H9 (cell line): ENCODE results near the gene CLN5. TPM values are rescaled to one million over a fixed set of nuclear protein-coding genes. Genes with fewer than 3 reads are reported as not detected.
"Not testable (repeated sequence)": the region's sequence is repeated elsewhere in the genome, so short reads cannot be mapped to it uniquely, and the experiment has no call there.

Experiments
- DNase-seq: peaks from one replicate; pipeline ENCODE4 v3.0.0-alpha.2; 2017
- H2AFZ ChIP-seq: one replicate; pipeline ENCODE4 v1.6.1; 2013; ENCODE audit warnings: mild to moderate bottlenecking, low read length, control low read depth, moderate library complexity
- H2AK5ac ChIP-seq: 2 replicates; pipeline ENCODE4 v1.6.1; 2013; ENCODE audit warnings: low read length, control low read depth, mixed read lengths; ENCODE audit not compliant: insufficient read length
- H2BK120ac ChIP-seq: one replicate; pipeline ENCODE4 v1.6.1; 2013; ENCODE audit warnings: low read depth, mild to moderate bottlenecking, low read length, control low read depth, inconsistent platforms; ENCODE audit not compliant: poor library complexity, severe bottlenecking
- H2BK12ac ChIP-seq: 2 replicates; pipeline ENCODE4 v1.6.1; 2013; ENCODE audit warnings: low read length, control low read depth, mixed read lengths, low read depth; ENCODE audit not compliant: insufficient read length
- H2BK15ac ChIP-seq: 2 replicates; pipeline ENCODE4 v1.6.1; 2013; ENCODE audit warnings: low read depth, low read length, control low read depth
- H2BK20ac ChIP-seq: one replicate; pipeline ENCODE4 v1.6.1; 2013; ENCODE audit warnings: low read depth, mild to moderate bottlenecking, low read length, control low read depth, inconsistent platforms; ENCODE audit not compliant: poor library complexity, severe bottlenecking
- H2BK5ac ChIP-seq: 2 replicates; pipeline ENCODE4 v1.6.1; 2013; ENCODE audit warnings: low read length, control low read depth, mixed read lengths; ENCODE audit not compliant: insufficient read length
- H3K14ac ChIP-seq: 2 replicates; pipeline ENCODE4 v1.6.1; 2013; ENCODE audit warnings: low read length, control low read depth; ENCODE audit not compliant: insufficient read depth
- H3K18ac ChIP-seq: 2 replicates; pipeline ENCODE4 v1.6.1; 2013; ENCODE audit warnings: low read depth, mild to moderate bottlenecking, mixed read lengths, low read length, control low read depth; ENCODE audit not compliant: insufficient read length
- H3K23ac ChIP-seq: 2 replicates; pipeline ENCODE4 v1.6.1; 2013; ENCODE audit warnings: low read length, control low read depth, mixed read lengths, low read depth; ENCODE audit not compliant: insufficient read length
- H3K23me2 ChIP-seq: 2 replicates; pipeline ENCODE4 v1.6.1; 2013; ENCODE audit warnings: low read depth, mild to moderate bottlenecking, mixed read lengths, low read length, control low read depth; ENCODE audit not compliant: insufficient read length, poor library complexity, severe bottlenecking
- H3K27ac ChIP-seq: 2 replicates; pipeline ENCODE4 v1.5.1; 2013; ENCODE audit warnings: low read length, control low read depth, mixed read lengths, low read depth; ENCODE audit not compliant: insufficient read length
- H3K27me3 ChIP-seq: 2 replicates; pipeline ENCODE4 v1.6.1; 2013; ENCODE audit warnings: low read length, control low read depth, inconsistent platforms; ENCODE audit not compliant: insufficient read depth
- H3K4ac ChIP-seq: 2 replicates; pipeline ENCODE4 v1.6.1; 2013; ENCODE audit warnings: low read depth, mild to moderate bottlenecking, control low read depth, inconsistent platforms, low read length, moderate library complexity
- H3K4me1 ChIP-seq: 2 replicates; pipeline ENCODE4 v1.6.1; 2013; ENCODE audit warnings: low read length, control low read depth, inconsistent platforms; ENCODE audit not compliant: insufficient read depth
- H3K4me2 ChIP-seq: 2 replicates; pipeline ENCODE4 v1.6.1; 2013; ENCODE audit warnings: low read length, control low read depth, mixed read lengths; ENCODE audit not compliant: insufficient read length, insufficient read depth
- H3K56ac ChIP-seq: 2 replicates; pipeline ENCODE4 v1.6.1; 2013; ENCODE audit warnings: low read depth, mild to moderate bottlenecking, mixed read lengths, low read length, control low read depth; ENCODE audit not compliant: insufficient read length
- H3K79me1 ChIP-seq: 2 replicates; pipeline ENCODE4 v1.6.1; 2013; ENCODE audit warnings: low read depth, mild to moderate bottlenecking, moderate library complexity, low read length, control low read depth, inconsistent platforms; ENCODE audit not compliant: insufficient read depth, poor library complexity, severe bottlenecking
- H3K79me2 ChIP-seq: 2 replicates; pipeline ENCODE4 v1.6.1; 2013; ENCODE audit warnings: low read length, control low read depth, inconsistent platforms; ENCODE audit not compliant: insufficient read depth
- H3K9ac ChIP-seq: 2 replicates; pipeline ENCODE4 v1.6.1; 2013; ENCODE audit warnings: low read length, control low read depth, mixed read lengths; ENCODE audit not compliant: insufficient read length; ENCODE audit errors: extremely low read depth
- H3K9me3 ChIP-seq: one replicate; pipeline ENCODE4 v1.6.1; 2013; ENCODE audit warnings: low read depth, low read length, inconsistent platforms; ENCODE audit not compliant: control insufficient read depth
- H3T11ph ChIP-seq: one replicate; pipeline ENCODE4 v1.6.1; 2013; ENCODE audit warnings: mild to moderate bottlenecking, low read length, control low read depth, inconsistent platforms
- H4K20me1 ChIP-seq: one replicate; pipeline ENCODE4 v1.6.1; 2013; ENCODE audit not compliant: control insufficient read depth, insufficient read length, insufficient read depth
- H4K5ac ChIP-seq: 2 replicates; pipeline ENCODE4 v1.6.1; 2013; ENCODE audit warnings: low read depth, mild to moderate bottlenecking, mixed read lengths, low read length, control low read depth; ENCODE audit not compliant: insufficient read length
- H4K8ac ChIP-seq: replicated peaks from 2 replicates; pipeline ENCODE4 v1.6.1; 2013; ENCODE audit warnings: low read length, control low read depth, mixed read lengths, low read depth; ENCODE audit not compliant: insufficient read length
- H4K91ac ChIP-seq: 2 replicates; pipeline ENCODE4 v1.6.1; 2013; ENCODE audit warnings: low read depth, mild to moderate bottlenecking, moderate library complexity, mixed read lengths, low read length, control low read depth; ENCODE audit not compliant: insufficient read length
- H3K27ac Mint-ChIP-seq, 3 experiments: 2 replicates in 2 of 3; 3 replicates in 1 of 3; pipeline ENCODE4 v1.8.0; 2020 to 2021; ENCODE audit warnings: mixed read lengths in 3 of 3, mild to moderate bottlenecking in 1 of 3, moderate library complexity in 1 of 3
- H3K27me3 Mint-ChIP-seq: 2 replicates; pipeline ENCODE4 v1.8.0; 2021; ENCODE audit warnings: low read depth, mild to moderate bottlenecking, moderate library complexity, mixed read lengths
- H3K36me3 Mint-ChIP-seq, 3 experiments: 2 replicates in 2 of 3; 3 replicates in 1 of 3; pipeline ENCODE4 v1.8.0; 2020 to 2021; ENCODE audit warnings: low read depth in 3 of 3, mixed read lengths in 3 of 3; ENCODE audit not compliant: insufficient read depth in 1 of 3
- H3K4me1 Mint-ChIP-seq, 2 experiments: 2 replicates each; pipeline ENCODE4 v1.8.0; 2020; ENCODE audit warnings: mixed read lengths in 2 of 2
- H3K4me3 Mint-ChIP-seq, 2 experiments: 2 replicates in 1 of 2; 3 replicates in 1 of 2; pipeline ENCODE4 v1.8.0; 2020 to 2021; ENCODE audit warnings: mild to moderate bottlenecking in 2 of 2, mixed read lengths in 2 of 2, moderate library complexity in 1 of 2
- H3K9me3 Mint-ChIP-seq, 2 experiments: 2 replicates in 1 of 2; 3 replicates in 1 of 2; pipeline ENCODE4 v1.8.0; 2020; ENCODE audit warnings: mild to moderate bottlenecking in 2 of 2, mixed read lengths in 2 of 2, moderate library complexity in 1 of 2
- CTCF ChIP-seq: fragments of 200-600 bp; sonication (generic); conservative IDR thresholded peaks from 3 replicates; pipeline ENCODE4 v1.8.0; 2021; ENCODE audit warnings: antibody characterized with exemption, mild to moderate bottlenecking
- WGBS: extraction: QIAGEN DNeasy Blood & Tissue Kit; methylation state at CpG from one replicate; pipeline ENCODE4 v1.1.7; 2013; ENCODE audit warnings: missing lambda C conversion rate, low lambda C conversion rate, mixed read lengths; ENCODE audit not compliant: insufficient read length; ENCODE audit errors: extremely low coverage; 5-methylcytosine and 5-hydroxymethylcytosine counted together
- total RNA-seq: library from RNA; stranded (reverse); gene quantifications from 2 replicates; pipeline ENCODE4 v1.2.1, GENCODE V29; 2021

The CLN5 gene
- total RNA-seq, 1 experiment from 2014 or later: 8.3 TPM

DNA sequence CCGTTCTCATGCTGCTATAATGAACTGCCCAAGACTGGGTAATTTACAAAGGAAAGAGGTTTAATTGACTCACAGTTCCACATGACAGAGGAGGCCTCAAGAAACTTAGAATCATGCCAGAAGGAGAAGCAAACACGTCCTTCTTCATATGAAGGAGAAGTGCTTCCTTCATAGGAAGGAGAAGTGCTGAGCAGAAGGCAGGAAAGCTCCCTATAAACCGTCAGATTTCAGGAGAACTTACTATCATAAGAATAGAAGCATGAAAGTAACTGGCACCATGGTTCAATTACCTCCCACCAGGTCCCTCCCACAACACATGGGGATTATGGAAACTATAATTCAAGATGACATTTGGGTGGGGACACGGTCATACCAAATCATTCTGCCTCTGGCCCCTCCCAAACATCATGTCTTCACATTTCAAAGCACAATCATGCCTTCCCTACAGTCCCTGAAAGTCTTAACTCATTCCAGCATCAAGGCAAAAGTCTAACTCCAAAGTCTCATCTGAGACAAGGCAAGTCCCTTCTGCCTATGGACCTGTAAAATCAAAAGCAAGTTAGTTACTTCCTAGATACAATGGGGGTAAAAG, 32.9 kb upstream of the CLN5 start:
- no peak for DNase-seq
- Histone ChIP-seq H3K27me3 (no peaks in the 10 kb centered on the region), H4K8ac (no peak overlapping the region), H2BK120ac (no peak overlapping the region), H3K18ac (no peak overlapping the region), H3K79me1 (no peaks in the 10 kb centered on the region), H3K23me2 (no peaks in the 10 kb centered on the region), H3K9me3 (peaks cover 9% of the 10 kb centered on the region), H4K20me1 (no peaks in the 10 kb centered on the region), H3K4me2 (no peak overlapping the region), H2BK5ac (no peak overlapping the region), H2AK5ac (no peak overlapping the region), H3K79me2 (no peaks in the 10 kb centered on the region), H3K23ac (no peak overlapping the region), H3K4ac (no peak overlapping the region), H3K56ac (no peak overlapping the region), H2AFZ (no peak overlapping the region), H2BK12ac (no peak overlapping the region), H3T11ph (no peak overlapping the region), H3K14ac (no peak overlapping the region), H4K5ac (no peak overlapping the region), H4K91ac (no peak overlapping the region), H2BK20ac (no peak overlapping the region), H3K27ac (no peak overlapping the region), H2BK15ac (no peak overlapping the region), H3K4me1 (no peaks in the 10 kb centered on the region), H3K9ac (no peak overlapping the region)
- Mint-ChIP-seq H3K27me3 (peaks cover 2% of the 10 kb centered on the region), H3K4me3 (no peak overlapping the region), H3K36me3 (peaks cover 4 to 30% (median 10%) of the 10 kb centered on the region in 3 experiments; a peak in 6 of 7 replicates), H3K27ac (no peak overlapping the region), H3K9me3 (peaks cover 37% of the 10 kb centered on the region in 2 experiments), H3K4me1 (no peaks in the 10 kb centered on the region)
- no CpG with 5 or more reads among the region's 4 CpGs for WGBS
- TF ChIP-seq CTCF: no peak

GRCh38 chr13:76959734-76960133, 32.1 kb upstream of the CLN5 start:
- not testable (repeated sequence) for H3K14ac ChIP-seq, H2BK20ac ChIP-seq
- peaks cover 37% of the 10 kb centered on the region in 2 experiments for H3K9me3 Mint-ChIP-seq

More at GRCh38 chr13:76959734-76960133, 32.1 kb upstream of the CLN5 start:
- not testable (repeated sequence) for H3K4me1 Mint-ChIP-seq, H2BK15ac ChIP-seq, H2AFZ ChIP-seq, H3K4me3 Mint-ChIP-seq, H3K18ac ChIP-seq, H4K5ac ChIP-seq, H3K23me2 ChIP-seq, H3K79me1 ChIP-seq, DNase-seq, H3K79me2 ChIP-seq, H3K27ac ChIP-seq, H3K56ac ChIP-seq, H3K23ac ChIP-seq, H3K27me3 Mint-ChIP-seq, H3T11ph ChIP-seq, H3K4ac ChIP-seq, H2BK120ac ChIP-seq, H2BK5ac ChIP-seq, H2BK12ac ChIP-seq, H3K9me3 ChIP-seq, H3K4me1 ChIP-seq, H2AK5ac ChIP-seq, H3K4me2 ChIP-seq, H3K27ac Mint-ChIP-seq, H4K91ac ChIP-seq, H4K8ac ChIP-seq, H3K27me3 ChIP-seq, H4K20me1 ChIP-seq, H3K9ac ChIP-seq
- peaks cover 4 to 30% (median 10%) of the 10 kb centered on the region in 3 experiments; a peak in 6 of 7 replicates for H3K36me3 Mint-ChIP-seq
